HCT116 (cell line): ENCODE results near the gene TULP4. TPM values are rescaled to one million over a fixed set of nuclear protein-coding genes. Genes with fewer than 3 reads are reported as not detected.

Experiments
- ATAC-seq: fragments of 200-7000 bp; cut with Tn5 transposase; 2 replicates; pipeline ENCODE4 v1.9.1; 2020; ENCODE audit warnings: mild to moderate bottlenecking, moderate library complexity
- BruUV-seq: library from RNA; stranded (reverse); fragments of 400-500 nt; replicated peaks from 2 replicates; lab custom pipeline; 2021; lab: Mats Ljungman, UMichigan
- CTCF ChIA-PET: fragments of 300-600 bp; sonication (Branson Sonifier 250); formaldehyde crosslinking; loops from one replicate; lab custom pipeline; 2021; ENCODE audit warnings: antibody characterized with exemption; lab: Charles Lee
- POLR2A ChIA-PET: fragments of 300-600, 350-600 bp; sonication (Branson Sonifier 250); formaldehyde crosslinking; loops from one replicate; lab custom pipeline; 2021; ENCODE audit warnings: antibody characterized with exemption; lab: Charles Lee
- RAD21 ChIA-PET, 2 experiments: fragments of 300-600 bp; sonication (Branson Sonifier 250); formaldehyde crosslinking; loops; one replicate each; lab custom pipeline; 2023; ENCODE audit warnings: low total read pairs in 2 of 2; ENCODE audit not compliant: uncharacterized antibody in 2 of 2, unreplicated experiment in 2 of 2, low non-redundant PET in 1 of 2; lab: Charles Lee
- DNase-seq: peaks from one replicate; pipeline ENCODE4 v3.0.0-alpha.2; 2010; ENCODE audit warnings: low read depth, low spot score
- H2AFZ ChIP-seq: fragments of 200-600 bp; shearing (Covaris generic), sonication (generic); 2 replicates; pipeline ENCODE4 v1.6.1; 2017; ENCODE audit warnings: low read depth, mixed run types, mixed read lengths, antibody characterized with exemption, low read length; ENCODE audit not compliant: poor library complexity, severe bottlenecking
- H3K27ac ChIP-seq: 2 replicates; pipeline ENCODE4 v1.5.1; 2012; ENCODE audit warnings: low read depth, low read length
- H3K27me3 ChIP-seq: fragments of 200-600 bp; sonication (generic); 2 replicates; pipeline ENCODE4 v1.6.1; 2016; ENCODE audit warnings: mixed run types, low read length, mixed read lengths; ENCODE audit not compliant: insufficient read depth
- H3K36me3 ChIP-seq, 2 experiments: fragments of 200-500 bp in 1 of 2; fragments of 200-600 bp in 1 of 2; sonication (Bioruptor generic) in 1 of 2; sonication (generic) in 1 of 2; 2 replicates each; pipeline versions ENCODE4 v1.5.1 to v1.6.1; 2014 to 2016; ENCODE audit warnings: low read length in 2 of 2, inconsistent platforms in 1 of 2, mixed read lengths in 1 of 2, mixed run types in 1 of 2; ENCODE audit not compliant: insufficient read depth in 2 of 2, control insufficient read depth in 1 of 2
- H3K4me1 ChIP-seq, 2 experiments: fragments of 200-600 bp in 1 of 2; sonication (generic) in 1 of 2; 2 replicates each; pipeline versions ENCODE4 v1.5.1 to v1.6.1; 2012 to 2017; ENCODE audit warnings: low read length in 2 of 2, inconsistent platforms in 1 of 2, mild to moderate bottlenecking in 1 of 2, mixed read lengths in 1 of 2, mixed run types in 1 of 2, moderate library complexity in 1 of 2; ENCODE audit not compliant: insufficient read depth in 2 of 2, control insufficient read depth in 1 of 2
- H3K4me2 ChIP-seq: fragments of 200-600 bp; sonication (generic); 2 replicates; pipeline ENCODE4 v1.6.1; 2017; ENCODE audit warnings: mixed run types, low read length, mixed read lengths
- H3K4me3 ChIP-seq, 2 experiments: fragments of 200-600 bp in 1 of 2; sonication (generic) in 1 of 2; replicated peaks in 1 of 2; 2 replicates each; pipeline ENCODE4 v1.5.1; 2011 to 2016; ENCODE audit warnings: low read length in 2 of 2, control low read depth in 1 of 2, low read depth in 1 of 2, mild to moderate bottlenecking in 1 of 2, mixed read lengths in 1 of 2, mixed run types in 1 of 2
- H3K79me2 ChIP-seq: fragments of 200-600 bp; sonication (generic); 2 replicates; pipeline ENCODE4 v1.6.1; 2017; ENCODE audit warnings: mild to moderate bottlenecking, mixed run types, low read length, moderate library complexity, mixed read lengths; ENCODE audit not compliant: insufficient read depth
- H3K9ac ChIP-seq: fragments of 200-600 bp; sonication (generic); 2 replicates; pipeline ENCODE4 v1.6.1; 2016; ENCODE audit warnings: low read length, mixed read lengths
- H3K9me2 ChIP-seq: fragments of 200-600 bp; sonication (generic), shearing (Covaris generic); 2 replicates; pipeline ENCODE4 v1.6.1; 2017; ENCODE audit warnings: mixed run types, mild to moderate bottlenecking, moderate library complexity; ENCODE audit not compliant: insufficient read depth
- H3K9me3 ChIP-seq, 2 experiments: fragments of 200-500 bp in 1 of 2; fragments of 200-600 bp in 1 of 2; sonication (Bioruptor generic) in 1 of 2; sonication (generic) in 1 of 2; 2 replicates each; pipeline ENCODE4 v1.6.1; 2014 to 2017; ENCODE audit warnings: low read length in 2 of 2, mixed read lengths in 2 of 2, inconsistent platforms in 1 of 2, low read depth in 1 of 2, mild to moderate bottlenecking in 1 of 2, mixed run types in 1 of 2, moderate library complexity in 1 of 2; ENCODE audit not compliant: control insufficient read depth in 1 of 2, insufficient read depth in 1 of 2
- H4K20me1 ChIP-seq: fragments of 200-600 bp; sonication (generic), shearing (Covaris generic); 2 replicates; pipeline ENCODE4 v1.6.1; 2017; ENCODE audit warnings: mixed run types, mild to moderate bottlenecking, moderate library complexity; ENCODE audit not compliant: insufficient read depth
- EGR1 ChIP-seq: IDR thresholded peaks from 2 replicates; pipeline ENCODE4 v1.6.1; 2012; ENCODE audit warnings: low read depth
- ELF1 ChIP-seq: IDR thresholded peaks from 2 replicates; pipeline ENCODE4 v1.6.1; 2012; ENCODE audit warnings: low read depth, borderline replicate concordance
- EZH2 ChIP-seq: fragments of 200-600 bp; sonication (generic); IDR thresholded peaks from 2 replicates; pipeline ENCODE4 v1.6.1; 2017; ENCODE audit warnings: antibody characterized with exemption, mixed run types
- FOSL1 ChIP-seq: IDR thresholded peaks from 2 replicates; pipeline ENCODE4 v1.6.1; 2012; ENCODE audit warnings: low read depth
- RAD21 ChIP-seq: IDR thresholded peaks from 2 replicates; pipeline ENCODE4 v1.6.1; 2012; ENCODE audit warnings: low read depth, mild to moderate bottlenecking
- TCF7L2 ChIP-seq: IDR thresholded peaks from 2 replicates; pipeline ENCODE4 v1.7.0; 2011; ENCODE audit warnings: borderline replicate concordance, inconsistent platforms; ENCODE audit not compliant: insufficient read depth, insufficient read length; ENCODE audit errors: extremely low read depth
- ZFX ChIP-seq: fragments of 450-650 bp; IDR thresholded peaks from 2 replicates; pipeline ENCODE4 v1.6.1; 2017
- intact Hi-C: fragments of 100-400 bp; cut with micrococcal nuclease; formaldehyde crosslinking; loops from 2 replicates; pipeline ENCODE4 v1.10.0; 2022
- total RNA-seq: library from RNA; stranded (reverse); gene quantifications from one replicate; pipeline ENCODE4 v1.2.1, GENCODE V29; 2021; ENCODE audit not compliant: unreplicated experiment
- TF ChIP-seq, protein P1 (sequence below): IDR thresholded peaks from 2 replicates; pipeline ENCODE4 v1.6.1; 2012
- TF ChIP-seq, protein P2 (sequence below), 3 experiments: fragments of 200-600 bp in 1 of 3; sonication (generic) in 1 of 3; IDR thresholded peaks in 2 of 3; conservative IDR thresholded peaks in 1 of 3; 2 replicates each; pipeline ENCODE4 v1.5.1; 2012 to 2017; ENCODE audit warnings: low read depth in 2 of 3, low read length in 2 of 3, antibody characterized with exemption in 1 of 3, borderline replicate concordance in 1 of 3, control low read depth in 1 of 3, mild to moderate bottlenecking in 1 of 3, mixed read lengths in 1 of 3, mixed run types in 1 of 3, moderate library complexity in 1 of 3; ENCODE audit not compliant: insufficient read depth in 1 of 3
- TF ChIP-seq, protein P3 (sequence below): IDR thresholded peaks from 2 replicates; pipeline ENCODE4 v1.6.1; 2012; ENCODE audit warnings: low read depth
- TF ChIP-seq, protein P4 (sequence below): IDR thresholded peaks from 2 replicates; pipeline ENCODE4 v1.6.1; 2011; ENCODE audit warnings: mild to moderate bottlenecking, low read length, moderate library complexity; ENCODE audit not compliant: insufficient replicate concordance; ENCODE audit errors: extremely low read depth

Gene TULP4
- total RNA-seq, 1 experiment from 2014 or later = 70.8 TPM

DNA sequence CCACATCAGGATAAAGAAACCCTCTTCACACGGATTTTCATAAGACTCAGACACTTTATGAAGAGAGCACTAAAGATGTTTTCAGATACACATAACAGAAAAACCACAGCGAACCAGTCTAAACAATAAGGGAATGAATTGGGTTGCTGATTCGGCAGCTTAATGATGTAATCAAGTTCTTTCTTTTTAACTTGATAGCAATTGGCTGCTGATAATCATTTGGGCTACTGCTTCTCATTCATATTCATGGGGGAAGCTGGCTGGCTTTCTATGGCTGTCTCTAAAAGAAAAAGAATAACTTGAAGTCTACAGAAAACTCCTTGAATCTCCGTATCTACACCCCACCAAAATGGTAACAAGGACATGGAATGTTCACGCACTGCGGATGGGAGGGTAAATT lies 227.6 kb downstream of the TULP4 start:
- CTCF ChIA-PET = no interaction called here
- H3K9ac ChIP-seq = no peak overlapping the region
- no TSS peak for BruUV-seq
- H3K4me2 ChIP-seq = no peak overlapping the region
- no peak overlapping the region for H3K27ac ChIP-seq
- TF ChIP-seq EZH2 (no peak), FOSL1 (no peak), ELF1 (no peak), ZFX (no peak), EGR1 (no peak), TCF7L2 (no peak), RAD21 (no peak)
- TF ChIP-seq, protein P1, sequence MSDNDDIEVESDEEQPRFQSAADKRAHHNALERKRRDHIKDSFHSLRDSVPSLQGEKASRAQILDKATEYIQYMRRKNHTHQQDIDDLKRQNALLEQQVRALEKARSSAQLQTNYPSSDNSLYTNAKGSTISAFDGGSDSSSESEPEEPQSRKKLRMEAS = no peak
- TF ChIP-seq, protein P2, sequence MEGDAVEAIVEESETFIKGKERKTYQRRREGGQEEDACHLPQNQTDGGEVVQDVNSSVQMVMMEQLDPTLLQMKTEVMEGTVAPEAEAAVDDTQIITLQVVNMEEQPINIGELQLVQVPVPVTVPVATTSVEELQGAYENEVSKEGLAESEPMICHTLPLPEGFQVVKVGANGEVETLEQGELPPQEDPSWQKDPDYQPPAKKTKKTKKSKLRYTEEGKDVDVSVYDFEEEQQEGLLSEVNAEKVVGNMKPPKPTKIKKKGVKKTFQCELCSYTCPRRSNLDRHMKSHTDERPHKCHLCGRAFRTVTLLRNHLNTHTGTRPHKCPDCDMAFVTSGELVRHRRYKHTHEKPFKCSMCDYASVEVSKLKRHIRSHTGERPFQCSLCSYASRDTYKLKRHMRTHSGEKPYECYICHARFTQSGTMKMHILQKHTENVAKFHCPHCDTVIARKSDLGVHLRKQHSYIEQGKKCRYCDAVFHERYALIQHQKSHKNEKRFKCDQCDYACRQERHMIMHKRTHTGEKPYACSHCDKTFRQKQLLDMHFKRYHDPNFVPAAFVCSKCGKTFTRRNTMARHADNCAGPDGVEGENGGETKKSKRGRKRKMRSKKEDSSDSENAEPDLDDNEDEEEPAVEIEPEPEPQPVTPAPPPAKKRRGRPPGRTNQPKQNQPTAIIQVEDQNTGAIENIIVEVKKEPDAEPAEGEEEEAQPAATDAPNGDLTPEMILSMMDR (IDR thresholded peaks at IDR 0.05 in 2 of 3, conservative IDR thresholded peaks at IDR 0.05 in 1 of 3; ENCODE audit: borderline replicate concordance in 1 of 3, insufficient read depth in 1 of 3, low read depth in 2 of 3, low read length in 2 of 3) = no peak
- TF ChIP-seq, protein P3, sequence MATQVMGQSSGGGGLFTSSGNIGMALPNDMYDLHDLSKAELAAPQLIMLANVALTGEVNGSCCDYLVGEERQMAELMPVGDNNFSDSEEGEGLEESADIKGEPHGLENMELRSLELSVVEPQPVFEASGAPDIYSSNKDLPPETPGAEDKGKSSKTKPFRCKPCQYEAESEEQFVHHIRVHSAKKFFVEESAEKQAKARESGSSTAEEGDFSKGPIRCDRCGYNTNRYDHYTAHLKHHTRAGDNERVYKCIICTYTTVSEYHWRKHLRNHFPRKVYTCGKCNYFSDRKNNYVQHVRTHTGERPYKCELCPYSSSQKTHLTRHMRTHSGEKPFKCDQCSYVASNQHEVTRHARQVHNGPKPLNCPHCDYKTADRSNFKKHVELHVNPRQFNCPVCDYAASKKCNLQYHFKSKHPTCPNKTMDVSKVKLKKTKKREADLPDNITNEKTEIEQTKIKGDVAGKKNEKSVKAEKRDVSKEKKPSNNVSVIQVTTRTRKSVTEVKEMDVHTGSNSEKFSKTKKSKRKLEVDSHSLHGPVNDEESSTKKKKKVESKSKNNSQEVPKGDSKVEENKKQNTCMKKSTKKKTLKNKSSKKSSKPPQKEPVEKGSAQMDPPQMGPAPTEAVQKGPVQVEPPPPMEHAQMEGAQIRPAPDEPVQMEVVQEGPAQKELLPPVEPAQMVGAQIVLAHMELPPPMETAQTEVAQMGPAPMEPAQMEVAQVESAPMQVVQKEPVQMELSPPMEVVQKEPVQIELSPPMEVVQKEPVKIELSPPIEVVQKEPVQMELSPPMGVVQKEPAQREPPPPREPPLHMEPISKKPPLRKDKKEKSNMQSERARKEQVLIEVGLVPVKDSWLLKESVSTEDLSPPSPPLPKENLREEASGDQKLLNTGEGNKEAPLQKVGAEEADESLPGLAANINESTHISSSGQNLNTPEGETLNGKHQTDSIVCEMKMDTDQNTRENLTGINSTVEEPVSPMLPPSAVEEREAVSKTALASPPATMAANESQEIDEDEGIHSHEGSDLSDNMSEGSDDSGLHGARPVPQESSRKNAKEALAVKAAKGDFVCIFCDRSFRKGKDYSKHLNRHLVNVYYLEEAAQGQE = no peak
- TF ChIP-seq, protein P4, sequence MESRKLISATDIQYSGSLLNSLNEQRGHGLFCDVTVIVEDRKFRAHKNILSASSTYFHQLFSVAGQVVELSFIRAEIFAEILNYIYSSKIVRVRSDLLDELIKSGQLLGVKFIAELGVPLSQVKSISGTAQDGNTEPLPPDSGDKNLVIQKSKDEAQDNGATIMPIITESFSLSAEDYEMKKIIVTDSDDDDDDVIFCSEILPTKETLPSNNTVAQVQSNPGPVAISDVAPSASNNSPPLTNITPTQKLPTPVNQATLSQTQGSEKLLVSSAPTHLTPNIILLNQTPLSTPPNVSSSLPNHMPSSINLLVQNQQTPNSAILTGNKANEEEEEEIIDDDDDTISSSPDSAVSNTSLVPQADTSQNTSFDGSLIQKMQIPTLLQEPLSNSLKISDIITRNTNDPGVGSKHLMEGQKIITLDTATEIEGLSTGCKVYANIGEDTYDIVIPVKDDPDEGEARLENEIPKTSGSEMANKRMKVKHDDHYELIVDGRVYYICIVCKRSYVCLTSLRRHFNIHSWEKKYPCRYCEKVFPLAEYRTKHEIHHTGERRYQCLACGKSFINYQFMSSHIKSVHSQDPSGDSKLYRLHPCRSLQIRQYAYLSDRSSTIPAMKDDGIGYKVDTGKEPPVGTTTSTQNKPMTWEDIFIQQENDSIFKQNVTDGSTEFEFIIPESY = no peak
- TF ChIP-seq, all 23 proteins: peak for 0
- no peaks in the 10 kb centered on the region for H3K36me3 ChIP-seq
- H3K9me2 ChIP-seq = no peaks in the 10 kb centered on the region
- no peak overlapping the region for H3K4me3 ChIP-seq
- POLR2A ChIA-PET = no interaction called here
- no peak for DNase-seq
- RAD21 ChIA-PET = no interaction called here
- ATAC-seq = no peak
- no peak overlapping the region for H2AFZ ChIP-seq
- H3K4me1 ChIP-seq = peaks cover 11 to 14% of the 10 kb centered on the region in 2 experiments; a peak in 3 of 4 replicates
- intact Hi-C loops = no loop called here
- no peaks in the 10 kb centered on the region for H3K79me2 ChIP-seq
- no peaks in the 10 kb centered on the region for H3K27me3 ChIP-seq
- H4K20me1 ChIP-seq = no peaks in the 10 kb centered on the region
- no peaks in the 10 kb centered on the region for H3K9me3 ChIP-seq
